AG09319 (cell line): ENCODE measurements around the gene PGA5.
"Not testable (repeated sequence)": the region's sequence is repeated elsewhere in the genome, so short reads cannot be mapped to it uniquely, and the experiment has no call there.

Experiments
- DNase-seq: peaks from one replicate; pipeline ENCODE4 v3.0.0-alpha.2; 2010; ENCODE audit warnings: low read depth; ENCODE audit errors: extremely low read depth
- TF ChIP-seq, protein P1 (sequence below): IDR thresholded peaks from 2 replicates; pipeline ENCODE4 v1.5.1; 2011; ENCODE audit warnings: low read depth, mild to moderate bottlenecking, inconsistent platforms, low read length, moderate library complexity

Gene PGA5

DNA sequence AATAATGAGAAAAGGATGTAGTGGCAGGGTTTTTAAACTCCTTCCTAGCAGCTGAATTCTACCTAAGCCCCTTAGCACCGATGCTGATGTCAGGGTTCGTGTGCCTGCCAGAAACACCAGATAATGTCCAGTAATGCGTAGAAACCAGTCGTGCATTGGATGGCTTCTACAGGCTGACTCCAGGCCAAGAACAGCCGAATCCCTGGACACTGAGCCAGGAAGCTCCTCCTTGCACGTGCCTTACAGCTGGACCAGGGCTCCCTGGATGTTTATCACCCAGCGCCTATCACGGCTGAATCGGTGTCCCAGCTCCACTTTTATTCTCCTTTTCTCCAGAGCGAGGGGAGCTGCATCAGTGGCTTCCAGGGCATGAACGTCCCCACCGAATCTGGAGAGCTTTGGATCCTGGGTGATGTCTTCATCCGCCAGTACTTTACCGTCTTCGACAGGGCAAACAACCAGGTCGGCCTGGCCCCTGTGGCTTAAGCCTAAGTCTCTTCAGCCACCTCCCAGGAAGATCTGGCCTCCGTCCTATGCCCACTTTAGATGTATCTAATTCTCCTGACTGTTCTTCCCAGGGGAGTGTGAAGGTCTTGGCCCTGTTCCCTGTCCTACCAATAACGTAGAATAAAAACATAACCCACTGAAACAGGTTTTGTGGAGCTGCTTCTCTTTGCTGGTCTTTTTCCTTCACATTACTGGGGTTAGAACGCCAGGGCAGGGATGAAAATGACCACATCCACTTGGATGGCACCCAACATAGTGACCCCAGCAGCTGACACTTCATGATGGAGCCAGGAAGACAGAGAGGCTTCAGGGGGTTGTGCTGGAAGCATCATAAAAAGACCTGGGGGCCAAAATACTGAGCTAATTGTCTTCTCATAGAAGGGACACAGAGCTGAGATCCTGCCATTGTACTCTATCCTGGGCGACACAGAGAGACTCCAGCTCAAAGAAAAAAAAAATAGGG lies 10.1 kb downstream of the PGA5 start:
- DNase-seq: not testable (repeated sequence)

DNA sequence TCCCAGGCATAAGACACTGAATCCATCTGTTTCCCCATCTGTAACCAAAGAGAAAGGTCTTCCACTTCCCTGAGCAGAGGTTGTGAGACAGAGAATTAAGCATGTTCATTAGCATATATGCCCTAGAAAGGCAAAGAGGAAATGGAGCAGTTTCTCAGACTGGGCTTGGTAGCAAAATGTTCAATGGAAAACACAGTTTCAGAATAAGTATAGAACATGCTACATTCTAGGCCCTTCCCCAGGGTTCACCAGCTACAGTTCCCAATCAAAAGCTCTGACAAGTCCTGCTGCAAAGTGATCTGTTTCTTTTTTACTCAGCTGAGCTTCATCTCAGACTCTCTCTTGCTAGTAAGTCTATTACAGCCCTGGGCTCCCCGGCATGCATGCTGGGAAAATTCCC lies 11.4 kb downstream of the PGA5 start:
- DNase-seq: not testable (repeated sequence)

DNA sequence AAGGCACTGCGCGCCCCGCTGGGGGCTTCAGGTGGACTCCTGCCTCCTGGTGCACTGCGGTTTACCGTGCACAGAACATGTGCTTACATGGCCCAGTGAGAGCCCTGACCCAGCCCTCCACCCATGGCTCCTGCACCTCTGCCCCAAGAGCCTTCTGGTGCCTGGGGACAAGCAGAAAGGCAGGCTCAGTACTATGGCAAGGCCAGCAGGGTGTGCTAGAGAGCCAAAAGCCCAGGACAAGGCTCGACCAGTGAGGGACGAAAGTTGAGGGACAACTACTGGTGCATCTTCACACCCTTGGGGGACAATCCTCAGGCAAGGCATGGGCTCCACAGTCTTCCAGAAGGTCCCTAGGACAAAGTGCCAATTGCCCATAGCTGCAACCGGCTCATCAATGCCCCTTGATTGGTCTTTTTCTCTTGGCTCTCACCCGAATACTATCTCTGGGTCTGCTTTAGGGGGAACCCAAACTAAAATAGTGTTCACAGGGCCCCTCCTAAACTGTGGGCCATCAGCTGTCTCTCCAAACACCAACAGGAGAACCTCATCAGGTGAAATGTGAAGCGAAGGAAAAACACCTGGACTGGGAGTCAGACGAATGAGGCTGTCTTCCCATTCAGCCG lies 13.5 kb downstream of the PGA5 start:
- TF ChIP-seq, protein P1, sequence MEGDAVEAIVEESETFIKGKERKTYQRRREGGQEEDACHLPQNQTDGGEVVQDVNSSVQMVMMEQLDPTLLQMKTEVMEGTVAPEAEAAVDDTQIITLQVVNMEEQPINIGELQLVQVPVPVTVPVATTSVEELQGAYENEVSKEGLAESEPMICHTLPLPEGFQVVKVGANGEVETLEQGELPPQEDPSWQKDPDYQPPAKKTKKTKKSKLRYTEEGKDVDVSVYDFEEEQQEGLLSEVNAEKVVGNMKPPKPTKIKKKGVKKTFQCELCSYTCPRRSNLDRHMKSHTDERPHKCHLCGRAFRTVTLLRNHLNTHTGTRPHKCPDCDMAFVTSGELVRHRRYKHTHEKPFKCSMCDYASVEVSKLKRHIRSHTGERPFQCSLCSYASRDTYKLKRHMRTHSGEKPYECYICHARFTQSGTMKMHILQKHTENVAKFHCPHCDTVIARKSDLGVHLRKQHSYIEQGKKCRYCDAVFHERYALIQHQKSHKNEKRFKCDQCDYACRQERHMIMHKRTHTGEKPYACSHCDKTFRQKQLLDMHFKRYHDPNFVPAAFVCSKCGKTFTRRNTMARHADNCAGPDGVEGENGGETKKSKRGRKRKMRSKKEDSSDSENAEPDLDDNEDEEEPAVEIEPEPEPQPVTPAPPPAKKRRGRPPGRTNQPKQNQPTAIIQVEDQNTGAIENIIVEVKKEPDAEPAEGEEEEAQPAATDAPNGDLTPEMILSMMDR: peak; percentile 94
- peak; percentile 15 for DNase-seq

DNA sequence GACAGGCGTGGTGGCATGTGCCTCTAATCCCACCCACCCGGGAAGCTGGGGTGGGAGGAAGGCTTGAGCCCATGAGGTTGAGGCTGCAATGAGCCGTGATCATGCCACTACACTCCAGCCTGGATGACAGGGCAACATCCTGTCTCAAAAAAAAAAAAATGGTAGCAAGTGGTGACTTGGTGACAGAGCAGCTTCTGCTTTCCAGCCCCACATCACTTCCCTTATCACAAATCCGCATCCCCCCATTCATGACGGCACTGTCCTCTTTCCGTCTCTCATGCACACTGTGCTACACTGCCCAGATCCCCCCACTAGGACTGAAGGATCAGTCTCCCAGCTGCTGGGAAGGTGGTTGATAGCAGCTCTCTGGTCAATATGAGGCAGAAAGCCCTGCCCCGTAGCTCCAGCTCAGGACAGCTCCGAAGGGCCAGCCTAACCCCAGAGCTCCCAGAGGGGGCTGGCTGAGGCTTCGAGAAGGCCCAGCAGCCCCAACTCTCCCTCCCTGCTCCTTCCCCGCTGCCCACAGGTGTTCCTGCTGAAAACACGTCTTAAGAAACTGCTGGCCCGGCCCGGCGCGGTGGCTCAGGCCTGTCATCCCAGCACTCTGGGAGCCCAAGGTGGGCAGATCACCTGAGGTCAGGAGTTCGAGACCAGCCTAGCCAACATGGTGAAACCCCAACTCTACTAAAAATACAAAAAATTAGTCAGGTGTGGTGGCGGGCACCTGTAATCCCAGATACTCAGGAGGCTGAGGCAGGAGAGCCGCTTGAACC lies 15.9 kb downstream of the PGA5 start:
- DNase-seq: no peak

DNA sequence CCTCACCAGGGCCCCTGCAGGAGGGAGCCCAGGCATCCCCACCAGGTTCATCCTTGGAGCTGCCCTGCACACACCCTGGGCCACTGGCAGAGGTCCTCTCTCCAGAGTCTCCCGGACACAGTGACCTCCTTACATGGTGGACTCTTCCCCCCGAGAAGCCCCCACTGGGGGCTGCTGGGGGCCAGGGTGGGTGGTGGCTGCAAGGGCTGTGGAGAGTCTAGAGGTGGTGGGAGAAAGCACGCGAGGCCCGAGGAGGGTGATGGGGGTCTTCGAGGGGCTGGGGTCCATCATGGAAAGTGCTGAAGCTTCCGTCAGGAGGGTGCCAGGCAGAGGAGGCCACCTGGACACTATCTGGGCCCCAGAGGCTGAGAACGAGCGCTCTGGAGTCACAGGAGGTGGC lies 17.6 kb downstream of the PGA5 start:
- no peak for DNase-seq
- TF ChIP-seq, protein P1: no peak

More for the DNA sequence above, 15.9 kb downstream of the PGA5 start:
- TF ChIP-seq, protein P1: no peak

DNA sequence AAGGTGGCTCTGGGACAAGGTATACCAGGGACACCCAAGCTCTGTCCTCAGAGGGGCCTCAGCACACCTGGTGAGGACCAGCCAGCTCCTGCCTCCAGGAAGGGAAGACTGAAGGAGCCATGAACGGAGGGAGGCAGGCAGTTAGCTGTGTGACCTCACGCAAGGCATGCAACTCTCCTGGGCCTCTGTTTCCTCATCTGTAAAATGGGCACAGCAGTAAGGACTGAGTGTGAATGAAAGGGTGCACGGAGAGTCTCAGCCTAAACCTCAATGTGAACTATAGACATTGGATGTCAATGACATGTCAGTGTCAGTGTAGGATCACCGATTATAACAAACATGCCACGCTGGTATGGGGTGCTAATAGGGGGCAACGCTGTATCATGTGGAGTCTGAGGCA lies 18.4 kb downstream of the PGA5 start:
- no peak for DNase-seq
- TF ChIP-seq, protein P1: no peak

DNA sequence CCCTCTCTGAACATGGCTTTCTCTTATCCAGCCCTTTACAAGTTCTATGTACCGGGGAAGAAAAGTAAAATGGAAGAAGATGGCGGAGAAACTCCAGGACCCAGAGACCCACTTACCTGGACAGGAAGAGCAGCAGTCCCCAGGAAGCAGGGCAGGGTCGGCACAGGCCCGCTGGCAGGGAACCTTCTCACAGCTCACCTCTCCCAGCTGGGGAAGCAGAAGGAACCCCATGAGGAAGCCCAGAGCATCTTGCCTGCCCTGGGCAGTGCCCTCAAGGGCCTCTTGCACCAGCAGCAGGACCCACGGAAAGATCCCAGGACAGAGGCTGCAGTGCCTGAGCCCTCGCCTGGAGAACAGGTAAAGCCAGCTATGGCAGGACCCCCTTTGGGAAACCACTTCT lies 23.4 kb downstream of the PGA5 start:
- TF ChIP-seq, protein P1: no peak
- no peak for DNase-seq

DNA sequence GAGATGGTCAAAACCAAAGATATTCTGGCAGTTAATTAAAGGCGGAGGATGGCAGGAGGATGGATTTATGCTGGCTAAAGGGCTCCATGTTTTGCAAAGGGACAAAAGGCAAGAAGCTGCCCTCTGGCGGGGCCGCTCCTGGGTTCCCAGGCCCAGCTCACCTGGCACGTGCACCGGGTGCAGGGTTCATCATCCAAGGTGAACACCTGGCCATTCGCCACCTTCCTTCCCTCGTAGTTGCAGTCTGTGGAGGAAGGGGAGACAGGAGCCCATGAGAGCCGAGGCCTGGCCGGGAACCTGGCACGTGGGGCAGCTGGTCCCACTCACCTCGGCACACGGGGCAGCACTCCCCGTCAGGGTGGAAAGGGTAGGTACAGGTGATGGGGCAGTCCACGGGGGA lies 23.8 kb downstream of the PGA5 start:
- TF ChIP-seq, protein P1: no peak
- DNase-seq: no peak
